ENCODE data around the gene BMP7. TPM values are rescaled to one million over a fixed set of nuclear protein-coding genes. Genes with fewer than 3 reads are reported as not detected.

Gene BMP7
- total and polyA plus RNA-seq, 9 of the 15 experiments (the other 6 are each of a cell fraction or from before 2014, with no cell fraction given): 0.18 TPM; not detected in 8

- no peak for ATAC-seq
- peaks cover 14 to 37% of the 10 kb centered on the region in 2 experiments; a peak in 3 of 5 replicates for H3K27me3 ChIP-seq (ENCODE audit: control insufficient read depth in 2 of 2, insufficient read depth in 2 of 2, low read length in 2 of 2)
These were observed 115.9 kb downstream of the BMP7 start for GRCh38 chr20:57150559-57150958.

More at GRCh38 chr20:57150559-57150958, 115.9 kb downstream of the BMP7 start:
- no peaks in the 10 kb centered on the region for H3K9me3 ChIP-seq (replicated peaks; ENCODE audit: control insufficient read depth, insufficient read depth, low read depth, low read length)
- WGBS (ENCODE audit: insufficient coverage, low coverage, missing lambda C conversion rate): 0% methylated on average over 1 of the region's 1 CpG
- H3K4me2 ChIP-seq (ENCODE audit: insufficient read depth, low read length): no peak overlapping the region
- no TSS peak for BruUV-seq (replicated peaks)
- H3K9me1 ChIP-seq (ENCODE audit: control insufficient read depth, insufficient read depth, low read length): no peaks in the 10 kb centered on the region
- DNase-seq (ENCODE audit: extremely low read depth in 1 of 4, low spot score in 3 of 4): no peak
- H3K36me3 ChIP-seq (ENCODE audit: control insufficient read depth, insufficient read depth, low read length): no peaks in the 10 kb centered on the region
- ChIA-PET CTCF (ENCODE audit: low intra/inter-chr PET ratio) (no interaction called here), POLR2A (no interaction called here)
- no peak for TF ChIP-seq NELFE (IDR thresholded peaks at IDR 0.05; ENCODE audit: insufficient read depth, insufficient read length)
- no peak for TF ChIP-seq ZNF79 (CRISPR knock-in tag; IDR thresholded peaks at IDR 0.05; ENCODE audit: low read depth)
- TF ChIP-seq, protein P1, sequence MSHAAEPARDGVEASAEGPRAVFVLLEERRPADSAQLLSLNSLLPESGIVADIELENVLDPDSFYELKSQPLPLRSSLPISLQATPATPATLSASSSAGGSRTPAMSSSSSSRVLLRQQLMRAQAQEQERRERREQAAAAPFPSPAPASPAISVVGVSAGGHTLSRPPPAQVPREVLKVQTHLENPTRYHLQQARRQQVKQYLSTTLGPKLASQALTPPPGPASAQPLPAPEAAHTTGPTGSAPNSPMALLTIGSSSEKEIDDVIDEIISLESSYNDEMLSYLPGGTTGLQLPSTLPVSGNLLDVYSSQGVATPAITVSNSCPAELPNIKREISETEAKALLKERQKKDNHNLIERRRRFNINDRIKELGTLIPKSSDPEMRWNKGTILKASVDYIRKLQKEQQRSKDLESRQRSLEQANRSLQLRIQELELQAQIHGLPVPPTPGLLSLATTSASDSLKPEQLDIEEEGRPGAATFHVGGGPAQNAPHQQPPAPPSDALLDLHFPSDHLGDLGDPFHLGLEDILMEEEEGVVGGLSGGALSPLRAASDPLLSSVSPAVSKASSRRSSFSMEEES (CRISPR knock-in tag; IDR thresholded peaks at IDR 0.05): no peak
- TF ChIP-seq, protein P2, sequence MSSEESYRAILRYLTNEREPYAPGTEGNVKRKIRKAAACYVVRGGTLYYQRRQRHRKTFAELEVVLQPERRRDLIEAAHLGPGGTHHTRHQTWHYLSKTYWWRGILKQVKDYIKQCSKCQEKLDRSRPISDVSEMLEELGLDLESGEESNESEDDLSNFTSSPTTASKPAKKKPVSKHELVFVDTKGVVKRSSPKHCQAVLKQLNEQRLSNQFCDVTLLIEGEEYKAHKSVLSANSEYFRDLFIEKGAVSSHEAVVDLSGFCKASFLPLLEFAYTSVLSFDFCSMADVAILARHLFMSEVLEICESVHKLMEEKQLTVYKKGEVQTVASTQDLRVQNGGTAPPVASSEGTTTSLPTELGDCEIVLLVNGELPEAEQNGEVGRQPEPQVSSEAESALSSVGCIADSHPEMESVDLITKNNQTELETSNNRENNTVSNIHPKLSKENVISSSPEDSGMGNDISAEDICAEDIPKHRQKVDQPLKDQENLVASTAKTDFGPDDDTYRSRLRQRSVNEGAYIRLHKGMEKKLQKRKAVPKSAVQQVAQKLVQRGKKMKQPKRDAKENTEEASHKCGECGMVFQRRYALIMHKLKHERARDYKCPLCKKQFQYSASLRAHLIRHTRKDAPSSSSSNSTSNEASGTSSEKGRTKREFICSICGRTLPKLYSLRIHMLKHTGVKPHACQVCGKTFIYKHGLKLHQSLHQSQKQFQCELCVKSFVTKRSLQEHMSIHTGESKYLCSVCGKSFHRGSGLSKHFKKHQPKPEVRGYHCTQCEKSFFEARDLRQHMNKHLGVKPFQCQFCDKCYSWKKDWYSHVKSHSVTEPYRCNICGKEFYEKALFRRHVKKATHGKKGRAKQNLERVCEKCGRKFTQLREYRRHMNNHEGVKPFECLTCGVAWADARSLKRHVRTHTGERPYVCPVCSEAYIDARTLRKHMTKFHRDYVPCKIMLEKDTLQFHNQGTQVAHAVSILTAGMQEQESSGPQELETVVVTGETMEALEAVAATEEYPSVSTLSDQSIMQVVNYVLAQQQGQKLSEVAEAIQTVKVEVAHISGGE (CRISPR knock-in tag; IDR thresholded peaks at IDR 0.05): peak in 1 of 3 experiments; percentile 93; a peak in 2 of 6 replicates
- no peak for TF ChIP-seq COPS2 (conservative IDR thresholded peaks at IDR 0.05)
- no peak for TF ChIP-seq GATAD2A (IDR thresholded peaks at IDR 0.05)
- intact Hi-C loops (cut with micrococcal nuclease): no loop called here
- no peak overlapping the region for H3K27ac ChIP-seq (ENCODE audit: extremely low read depth, low read depth, low read length)
- no peaks in the 10 kb centered on the region for H3K4me1 ChIP-seq (replicated peaks in 1 of 2; ENCODE audit: control insufficient read depth in 2 of 2, insufficient read depth in 2 of 2, low read length in 2 of 2)
- in situ Hi-C loops (cut with MboI): no loop called here
- no peaks in the 10 kb centered on the region for H3K79me2 ChIP-seq (ENCODE audit: control insufficient read depth, insufficient read depth, low read length)
- H3K4me3 ChIP-seq: no peak overlapping the region
- no peaks in the 10 kb centered on the region; the same call in 1 of the 2 replicates for H4K20me1 ChIP-seq (replicated peaks; ENCODE audit: control insufficient read depth, insufficient read depth, low read length)
- FAIRE-seq: no peak
- H2AFZ ChIP-seq (ENCODE audit: low read depth, low read length): no peak overlapping the region
- H3K9ac ChIP-seq (ENCODE audit: insufficient read depth in 1 of 2, low read depth in 2 of 2, low read length in 2 of 2): no peak overlapping the region

All from K562 (cell line).